A549 (cell line): ENCODE measurements around the gene FOCAD. TPM values are rescaled to one million over a fixed set of nuclear protein-coding genes. Genes with fewer than 3 reads are reported as not detected.

Source experiments
- ATAC-seq, 2 experiments: fragments of 200-7000 bp in 1 of 2; fragments of >200 bp in 1 of 2; cut with Nextera tagmentation in 1 of 2; cut with Tn5 transposase in 1 of 2; 3 replicates each; pipeline versions ENCODE4 v1.8.0 to v1.9.1; 2018 to 2020; ENCODE audit warnings: mild to moderate bottlenecking in 1 of 2, moderate library complexity in 1 of 2
- CTCF ChIA-PET: fragments of 300-600 bp; sonication (Branson Sonifier 250); formaldehyde crosslinking; extraction: SDS; loops from one replicate; lab custom pipeline; 2021; ENCODE audit warnings: antibody characterized with exemption, inconsistent platforms; lab: Yijun Ruan, JAX
- POLR2A ChIA-PET: fragments of 350-600 bp; formaldehyde crosslinking; extraction: SDS; loops from one replicate; lab custom pipeline; 2021; ENCODE audit warnings: antibody characterized with exemption, inconsistent platforms; lab: Yijun Ruan, JAX
- DNase-seq, 2 experiments: peaks; one replicate each; pipeline versions ENCODE4 v3.0.0 to v3.0.0-alpha.2; 2011 to 2016; ENCODE audit warnings: low read depth in 1 of 2, low spot score in 1 of 2
- FAIRE-seq: peaks from 2 replicates; lab custom pipeline; 2011; peaks lifted over from hg19 to GRCh38; lab: Jason Lieb, UNC
- H3K27ac ChIP-seq, 2 experiments: fragments of >200 bp; sonication (Bioruptor Twin); formaldehyde crosslinking; 3 replicates each; pipeline ENCODE4 v1.5.1; 2016 to 2017
- H3K4me1 ChIP-seq: fragments of >200 bp; sonication (Bioruptor Twin); formaldehyde crosslinking; 3 replicates; pipeline ENCODE4 v1.6.1; 2016
- H3K4me2 ChIP-seq: fragments of >200 bp; sonication (Bioruptor Twin); formaldehyde crosslinking; 3 replicates; pipeline ENCODE4 v1.6.1; 2016
- H3K4me3 ChIP-seq: fragments of >200 bp; sonication (Bioruptor Twin); formaldehyde crosslinking; 3 replicates; pipeline ENCODE4 v1.5.1; 2016
- H3K9me3 ChIP-seq: fragments of >200 bp; sonication (Bioruptor Twin); formaldehyde crosslinking; 3 replicates; pipeline ENCODE4 v1.6.1; 2016
- CBX2 ChIP-seq: fragments of 200-600 bp; sonication (generic); IDR thresholded peaks from 2 replicates; pipeline ENCODE4 v1.6.1; 2016; ENCODE audit warnings: low read depth, mild to moderate bottlenecking, borderline replicate concordance
- CBX8 ChIP-seq: fragments of 200-600 bp; sonication (generic); IDR thresholded peaks from 2 replicates; pipeline ENCODE4 v1.6.1; 2016
- CHD2 ChIP-seq: fragments of 150-350 bp; IDR thresholded peaks from 2 replicates; pipeline ENCODE4 v1.6.1; 2014; ENCODE audit warnings: low read length; ENCODE audit not compliant: partially characterized antibody
- CTCF ChIP-seq: fragments of >200 bp; sonication (Bioruptor Twin); formaldehyde crosslinking; IDR thresholded peaks from 3 replicates; pipeline ENCODE4 v1.5.1; 2016
- EP300 ChIP-seq, 2 experiments: fragments of >200 bp; sonication (Bioruptor Twin); formaldehyde crosslinking; IDR thresholded peaks; 2 replicates in 1 of 2; 3 replicates in 1 of 2; pipeline ENCODE4 v1.6.1; 2016 to 2017
- FOSB ChIP-seq: fragments of 250-450 bp; sonication (Bioruptor Pico); IDR thresholded peaks from 2 replicates; pipeline ENCODE4 v1.5.0; 2020; ENCODE audit warnings: mild to moderate bottlenecking, moderate library complexity
- HEYL ChIP-seq: fragments of 250-450 bp; sonication (Bioruptor Pico); IDR thresholded peaks from 2 replicates; pipeline ENCODE4 v1.8.0; 2021; ENCODE audit warnings: mild to moderate bottlenecking, moderate library complexity
- HMGXB4 ChIP-seq: fragments of 250-450 bp; sonication (Bioruptor Pico); IDR thresholded peaks from 2 replicates; pipeline ENCODE4 v1.5.0; 2021; ENCODE audit warnings: mild to moderate bottlenecking, moderate library complexity, borderline replicate concordance
- JUNB ChIP-seq: fragments of >200 bp; sonication (Bioruptor Twin); formaldehyde crosslinking; IDR thresholded peaks from 2 replicates; pipeline ENCODE4 v1.6.1; 2016
- KDM5A ChIP-seq: fragments of 200-600 bp; sonication (generic); IDR thresholded peaks from 2 replicates; pipeline ENCODE4 v1.6.1; 2016; ENCODE audit warnings: antibody characterized with exemption, mild to moderate bottlenecking
- MAFK ChIP-seq: fragments of 450-650 bp; IDR thresholded peaks from 2 replicates; pipeline ENCODE4 v1.6.1; 2014; ENCODE audit not compliant: partially characterized antibody
- NFE2L2 ChIP-seq: fragments of 150-350 bp; conservative IDR thresholded peaks from 2 replicates; pipeline ENCODE4 v1.6.1; 2014; ENCODE audit warnings: low read length
- NR3C1 ChIP-seq: fragments of >200 bp; sonication (Bioruptor Twin); formaldehyde crosslinking; IDR thresholded peaks from 3 replicates; pipeline ENCODE4 v1.6.1; 2017
- PHF8 ChIP-seq: fragments of 200-600 bp; sonication (generic); IDR thresholded peaks from 2 replicates; pipeline ENCODE4 v1.6.1; 2016; ENCODE audit warnings: low read depth, mild to moderate bottlenecking, antibody characterized with exemption, moderate library complexity, borderline replicate concordance
- RAD21 ChIP-seq, 2 experiments: fragments of >200 bp in 1 of 2; sonication (Bioruptor Twin) in 1 of 2; formaldehyde crosslinking in 1 of 2; IDR thresholded peaks in 1 of 2; conservative IDR thresholded peaks in 1 of 2; 2 replicates in 1 of 2; 3 replicates in 1 of 2; pipeline ENCODE4 v1.6.1; 2012 to 2018; ENCODE audit warnings: inconsistent platforms in 1 of 2
- RARB ChIP-seq: fragments of 250-450 bp; sonication (Bioruptor Pico); IDR thresholded peaks from 2 replicates; pipeline ENCODE4 v1.8.0; 2021; ENCODE audit warnings: mild to moderate bottlenecking, moderate library complexity
- RFX5 ChIP-seq: fragments of 450-650 bp; IDR thresholded peaks from 2 replicates; pipeline ENCODE4 v1.7.1; 2014; ENCODE audit warnings: antibody characterized with exemption, mild to moderate bottlenecking, moderate library complexity
- RNF2 ChIP-seq: fragments of 200-600 bp; sonication (generic); IDR thresholded peaks from 2 replicates; pipeline ENCODE4 v1.6.1; 2016; ENCODE audit warnings: low read depth, mild to moderate bottlenecking, antibody characterized with exemption, moderate library complexity, borderline replicate concordance
- TP53 ChIP-seq: fragments of 250-450 bp; sonication (Bioruptor Pico); IDR thresholded peaks from 2 replicates; pipeline ENCODE4 v1.5.0; 2021; ENCODE audit warnings: mild to moderate bottlenecking, moderate library complexity
- USF2 ChIP-seq: fragments of 450-650 bp; IDR thresholded peaks from 2 replicates; pipeline ENCODE4 v1.6.1; 2014; ENCODE audit warnings: antibody characterized with exemption
- ZNF302 ChIP-seq: fragments of 250-450 bp; sonication (Bioruptor Pico); IDR thresholded peaks from 2 replicates; pipeline ENCODE4 v1.9.0; 2021; ENCODE audit warnings: inconsistent platforms, mild to moderate bottlenecking, moderate library complexity
- WGBS: methylation state at CpG from one replicate; pipeline ENCODE4 v1.1.6; 2017; ENCODE audit errors: missing lambda C conversion rate; 5-methylcytosine and 5-hydroxymethylcytosine counted together
- polyA plus RNA-seq, 4 experiments: library from polyadenylated mRNA; depleted of rRNA in 3 of 4; stranded (reverse); fragments of >200 nt; fragmentation: RNase III in 1 of 4; extraction: RNeasy Plus Mini Kit Qiagen cat#74134 plus additional on column Dnase treatment in 1 of 4; gene quantifications; 2 replicates in 3 of 4; 3 replicates in 1 of 4; pipeline ENCODE4 v1.2.3, GENCODE V29; 2011 to 2017
- TF ChIP-seq, protein P1 (sequence below): fragments of >200 bp; sonication (Bioruptor Twin); formaldehyde crosslinking; IDR thresholded peaks from 3 replicates; pipeline ENCODE4 v1.6.1; 2016
- TF ChIP-seq, protein P2 (sequence below): fragments of 250-450 bp; sonication (Bioruptor Pico); IDR thresholded peaks from 2 replicates; pipeline ENCODE4 v1.5.0; 2020; ENCODE audit warnings: low read depth, mild to moderate bottlenecking, moderate library complexity
- TF ChIP-seq, protein P3 (sequence below): IDR thresholded peaks from 2 replicates; pipeline ENCODE4 v1.6.1; 2012

FOCAD gene
- polyA plus RNA-seq, 2 of the 4 experiments (the other 2 are of a cell fraction), result 22.0 to 53.8 TPM

- POLR2A ChIA-PET, result interaction anchor here (1.0 kb wide), 1 partner anchor 21 kb away, joined by 4 read pairs; the partner anchor contains the start of gene MLLT3
- DNase-seq (no peak), ATAC-seq (no peak), FAIRE-seq (no peak)
- H3K4me3 ChIP-seq, result no peak overlapping the region
- no peak overlapping the region for H3K27ac ChIP-seq
- WGBS, result 60% methylated on average over 3 of the region's 3 CpGs
- no peaks in the 10 kb centered on the region for H3K4me1 ChIP-seq
- TF ChIP-seq HMGXB4 (no peak), CBX8 (no peak), PHF8 (no peak), MAFK (no peak), NFE2L2 (no peak), HEYL (CRISPR knock-in tag) (no peak), CBX2 (no peak), RAD21 (conservative IDR thresholded peaks at IDR 0.05 in 1 of 2, IDR thresholded peaks at IDR 0.05 in 1 of 2) (no peak), FOSB (no peak), CHD2 (no peak), TP53 (no peak), CTCF (no peak), RARB (CRISPR knock-in tag) (no peak), RFX5 (no peak)
- TF ChIP-seq, protein P1, sequence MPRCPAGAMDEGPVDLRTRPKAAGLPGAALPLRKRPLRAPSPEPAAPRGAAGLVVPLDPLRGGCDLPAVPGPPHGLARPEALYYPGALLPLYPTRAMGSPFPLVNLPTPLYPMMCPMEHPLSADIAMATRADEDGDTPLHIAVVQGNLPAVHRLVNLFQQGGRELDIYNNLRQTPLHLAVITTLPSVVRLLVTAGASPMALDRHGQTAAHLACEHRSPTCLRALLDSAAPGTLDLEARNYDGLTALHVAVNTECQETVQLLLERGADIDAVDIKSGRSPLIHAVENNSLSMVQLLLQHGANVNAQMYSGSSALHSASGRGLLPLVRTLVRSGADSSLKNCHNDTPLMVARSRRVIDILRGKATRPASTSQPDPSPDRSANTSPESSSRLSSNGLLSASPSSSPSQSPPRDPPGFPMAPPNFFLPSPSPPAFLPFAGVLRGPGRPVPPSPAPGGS, result no peak
- TF ChIP-seq, protein P2, sequence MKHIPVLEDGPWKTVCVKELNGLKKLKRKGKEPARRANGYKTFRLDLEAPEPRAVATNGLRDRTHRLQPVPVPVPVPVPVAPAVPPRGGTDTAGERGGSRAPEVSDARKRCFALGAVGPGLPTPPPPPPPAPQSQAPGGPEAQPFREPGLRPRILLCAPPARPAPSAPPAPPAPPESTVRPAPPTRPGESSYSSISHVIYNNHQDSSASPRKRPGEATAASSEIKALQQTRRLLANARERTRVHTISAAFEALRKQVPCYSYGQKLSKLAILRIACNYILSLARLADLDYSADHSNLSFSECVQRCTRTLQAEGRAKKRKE (CRISPR knock-in tag), result no peak
- H3K4me2 ChIP-seq, result no peak overlapping the region
- H3K9me3 ChIP-seq, result no peaks in the 10 kb centered on the region
- CTCF ChIA-PET, result interaction anchor here (0.8 to 7.4 kb wide), 5 partner anchors 8 to 298 kb away, joined by 3 to 47 read pairs (median 4); no protein-coding TSS in a partner anchor
These were observed 40.4 kb upstream of the FOCAD start for GRCh38 chr9:20643660-20644059.

DNA sequence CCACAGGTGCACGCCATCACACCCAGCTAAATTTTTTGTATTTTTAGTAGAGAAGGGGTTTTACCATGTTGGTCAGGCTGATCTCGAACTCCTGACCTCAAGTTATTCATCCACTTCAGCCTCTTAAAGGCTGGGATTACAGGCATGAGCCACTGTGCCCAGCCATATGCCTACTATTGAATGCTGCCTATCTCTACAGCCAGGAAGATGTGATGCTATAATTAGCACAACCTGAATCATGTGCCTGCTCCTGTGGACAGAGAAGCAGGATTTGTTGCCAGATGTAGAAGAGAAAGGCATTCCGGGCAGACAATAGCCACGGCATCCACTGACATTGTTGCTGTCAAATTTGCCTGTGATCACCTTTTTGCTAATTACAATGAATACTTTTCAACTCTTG is 37.4 kb upstream of the FOCAD start:
- DNase-seq, result no peak
- Histone ChIP-seq H3K4me3 (no peak overlapping the region), H3K9me3 (no peaks in the 10 kb centered on the region), H3K4me2 (no peak overlapping the region), H3K4me1 (no peaks in the 10 kb centered on the region), H3K27ac (no peak overlapping the region)
- ChIA-PET CTCF (no interaction called here), POLR2A (no interaction called here)
- FAIRE-seq, result no peak
- ATAC-seq, result no peak
- 70% methylated on average over 4 of the region's 4 CpGs for WGBS
- TF ChIP-seq USF2 (no peak), NR3C1 (no peak), EP300 (IDR thresholded peaks at IDR 0.05) (no peak), KDM5A (no peak), CBX2 (no peak), RNF2 (no peak), JUNB (no peak), RAD21 (conservative IDR thresholded peaks at IDR 0.05 in 1 of 2, IDR thresholded peaks at IDR 0.05 in 1 of 2) (no peak), CHD2 (no peak), ZNF302 (CRISPR knock-in tag) (no peak), CBX8 (no peak)
- TF ChIP-seq, protein P2 (CRISPR knock-in tag), result no peak
- TF ChIP-seq, protein P3, sequence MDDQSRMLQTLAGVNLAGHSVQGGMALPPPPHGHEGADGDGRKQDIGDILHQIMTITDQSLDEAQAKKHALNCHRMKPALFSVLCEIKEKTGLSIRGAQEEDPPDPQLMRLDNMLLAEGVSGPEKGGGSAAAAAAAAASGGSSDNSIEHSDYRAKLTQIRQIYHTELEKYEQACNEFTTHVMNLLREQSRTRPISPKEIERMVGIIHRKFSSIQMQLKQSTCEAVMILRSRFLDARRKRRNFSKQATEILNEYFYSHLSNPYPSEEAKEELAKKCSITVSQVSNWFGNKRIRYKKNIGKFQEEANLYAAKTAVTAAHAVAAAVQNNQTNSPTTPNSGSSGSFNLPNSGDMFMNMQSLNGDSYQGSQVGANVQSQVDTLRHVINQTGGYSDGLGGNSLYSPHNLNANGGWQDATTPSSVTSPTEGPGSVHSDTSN, result no peak
